OCI-LY1 (cell line): ENCODE measurements around the gene FRY.

Source experiments
- EZH2 ChIP-seq: fragments of 200-600 bp; sonication (generic), shearing (Covaris generic); IDR thresholded peaks from 2 replicates; pipeline ENCODE4 v1.8.0; 2017; ENCODE audit warnings: borderline replicate concordance, mixed run types, mild to moderate bottlenecking, antibody characterized with exemption, low read length, moderate library complexity, mixed read lengths
- TF ChIP-seq, protein P1 (sequence below): fragments of 200-600 bp; sonication (generic), shearing (Covaris generic); IDR thresholded peaks from 2 replicates; pipeline ENCODE4 v1.5.1; 2017; ENCODE audit warnings: mild to moderate bottlenecking, antibody characterized with exemption, low read length, moderate library complexity, mixed read lengths

DNA sequence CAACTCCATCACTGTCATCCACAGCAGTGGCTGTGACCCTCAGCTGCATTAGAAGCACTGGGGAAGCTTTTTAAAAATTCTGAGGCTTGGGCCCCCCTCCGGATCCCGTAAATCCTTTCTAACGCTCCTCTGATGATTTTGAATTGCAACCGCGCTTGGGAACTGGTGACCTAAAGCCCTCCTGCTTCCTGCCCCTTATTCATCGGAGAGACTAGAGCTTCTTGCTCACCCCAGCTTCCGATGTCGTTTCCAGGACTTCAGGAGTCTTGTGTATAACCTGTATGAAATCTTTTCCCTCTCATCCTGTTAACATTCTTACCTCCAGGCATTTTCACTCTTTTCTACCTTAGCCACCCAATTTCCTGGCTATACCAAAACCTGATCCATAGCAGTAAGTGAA lies 268.8 kb downstream of the FRY start:
- TF ChIP-seq, protein P1, sequence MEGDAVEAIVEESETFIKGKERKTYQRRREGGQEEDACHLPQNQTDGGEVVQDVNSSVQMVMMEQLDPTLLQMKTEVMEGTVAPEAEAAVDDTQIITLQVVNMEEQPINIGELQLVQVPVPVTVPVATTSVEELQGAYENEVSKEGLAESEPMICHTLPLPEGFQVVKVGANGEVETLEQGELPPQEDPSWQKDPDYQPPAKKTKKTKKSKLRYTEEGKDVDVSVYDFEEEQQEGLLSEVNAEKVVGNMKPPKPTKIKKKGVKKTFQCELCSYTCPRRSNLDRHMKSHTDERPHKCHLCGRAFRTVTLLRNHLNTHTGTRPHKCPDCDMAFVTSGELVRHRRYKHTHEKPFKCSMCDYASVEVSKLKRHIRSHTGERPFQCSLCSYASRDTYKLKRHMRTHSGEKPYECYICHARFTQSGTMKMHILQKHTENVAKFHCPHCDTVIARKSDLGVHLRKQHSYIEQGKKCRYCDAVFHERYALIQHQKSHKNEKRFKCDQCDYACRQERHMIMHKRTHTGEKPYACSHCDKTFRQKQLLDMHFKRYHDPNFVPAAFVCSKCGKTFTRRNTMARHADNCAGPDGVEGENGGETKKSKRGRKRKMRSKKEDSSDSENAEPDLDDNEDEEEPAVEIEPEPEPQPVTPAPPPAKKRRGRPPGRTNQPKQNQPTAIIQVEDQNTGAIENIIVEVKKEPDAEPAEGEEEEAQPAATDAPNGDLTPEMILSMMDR: no peak
- TF ChIP-seq EZH2: no peak
